Measurements from ENCODE around the gene PHKG2. TPM values are rescaled to one million over a fixed set of nuclear protein-coding genes. Genes with fewer than 3 reads are reported as not detected.
A peak's percentile ranks its signal among the peaks of the same experiment; 100 is the strongest.

Gene PHKG2
- polyA plus RNA-seq, 3 donors: 45.4 to 115 (median 54.2) TPM

- 98% methylated on average over 6 of the region's 9 CpGs for WGBS (ENCODE audit: insufficient coverage)
- Histone ChIP-seq H4K20me1 (ENCODE audit: insufficient read depth, low read length) (no peaks in the 10 kb centered on the region), H3K27ac (ENCODE audit: low read depth in 1 of 2, low read length in 2 of 2) (peak overlapping the region in 1 of 2 donors; percentile 88), H3K4me3 (replicated peaks in 1 of 3; ENCODE audit: low read depth in 2 of 3, low read length in 3 of 3) (no peak overlapping the region), H3K9me3 (replicated peaks in 1 of 2; ENCODE audit: control insufficient read depth in 1 of 2, insufficient read depth in 1 of 2, low read length in 2 of 2) (no peaks in the 10 kb centered on the region), H3K9ac (ENCODE audit: insufficient read depth, low read length, poor library complexity, severe bottlenecking) (no peak overlapping the region), H3K79me2 (ENCODE audit: insufficient read depth, low read length) (peaks cover 29% of the 10 kb centered on the region), H2AFZ (ENCODE audit: insufficient read depth, low read depth, low read length, poor library complexity, severe bottlenecking) (no peak overlapping the region), H3K4me2 (replicated peaks; ENCODE audit: extremely low read depth, low read length, poor library complexity, severe bottlenecking) (no peak overlapping the region), H3K27me3 (ENCODE audit: control insufficient read depth in 2 of 2, insufficient read depth in 2 of 2, low read length in 2 of 2) (no peaks in the 10 kb centered on the region), H3K36me3 (replicated peaks in 1 of 2; ENCODE audit: control insufficient read depth in 1 of 2, insufficient read depth in 2 of 2, low read length in 2 of 2) (peaks cover 37 to 59% of the 10 kb centered on the region in 2 donors), H3K4me1 (ENCODE audit: control insufficient read depth in 1 of 2, insufficient read depth in 2 of 2, low read length in 2 of 2) (peaks cover 23 to 24% of the 10 kb centered on the region in 2 donors)
- H3K27ac Mint-ChIP-seq: peak overlapping the region in 5 of 7 donors; percentile 7 to 82 (median 76)
- no peaks in the 10 kb centered on the region for H3K27me3 Mint-ChIP-seq (ENCODE audit: low read depth in 3 of 3)
- intact Hi-C loops (cut with micrococcal nuclease): loop anchor here (5.0 kb wide), 2 partner anchors 34 to 44 kb away; no protein-coding TSS in a partner anchor
- no peaks in the 10 kb centered on the region for H3K9me3 Mint-ChIP-seq
- no peak for TF ChIP-seq CTCF (IDR thresholded peaks at IDR 0.05)
- H3K4me1 Mint-ChIP-seq: peaks cover 27% of the 10 kb centered on the region
- DNase-seq: peak in 2 of 3 donors; percentile 33 to 42
- H3K4me3 Mint-ChIP-seq: no peak overlapping the region
- peaks cover 45 to 59% of the 10 kb centered on the region in 2 donors for H3K36me3 Mint-ChIP-seq
Observed at GRCh38 chr16:30746638-30747175, 1.5 kb upstream of the PHKG2 start.

- Histone ChIP-seq H3K27ac (ENCODE audit: low read depth in 1 of 2, low read length in 2 of 2) (peak overlapping the region; percentile 69 to 88), H3K79me2 (ENCODE audit: insufficient read depth, low read length) (peaks cover 29% of the 10 kb centered on the region), H3K4me2 (replicated peaks; ENCODE audit: extremely low read depth, low read length, poor library complexity, severe bottlenecking) (peak overlapping the region; percentile 77), H3K9ac (ENCODE audit: insufficient read depth, low read length, poor library complexity, severe bottlenecking) (peak overlapping the region; percentile 73), H3K27me3 (ENCODE audit: control insufficient read depth in 2 of 2, insufficient read depth in 2 of 2, low read length in 2 of 2) (no peaks in the 10 kb centered on the region), H2AFZ (ENCODE audit: insufficient read depth, low read depth, low read length, poor library complexity, severe bottlenecking) (peak overlapping the region; percentile 87), H3K36me3 (replicated peaks in 1 of 2; ENCODE audit: control insufficient read depth in 1 of 2, insufficient read depth in 2 of 2, low read length in 2 of 2) (peaks cover 34 to 58% of the 10 kb centered on the region in 2 donors), H3K4me1 (ENCODE audit: control insufficient read depth in 1 of 2, insufficient read depth in 2 of 2, low read length in 2 of 2) (peaks cover 23 to 24% of the 10 kb centered on the region in 2 donors), H3K9me3 (replicated peaks in 1 of 2; ENCODE audit: control insufficient read depth in 1 of 2, insufficient read depth in 1 of 2, low read length in 2 of 2) (no peaks in the 10 kb centered on the region), H4K20me1 (ENCODE audit: insufficient read depth, low read length) (no peaks in the 10 kb centered on the region), H3K4me3 (replicated peaks in 1 of 3; ENCODE audit: low read depth in 2 of 3, low read length in 3 of 3) (peak overlapping the region in 2 of 3 experiments; percentile 69 to 79)
- intact Hi-C loops (cut with micrococcal nuclease): loop anchor here (5.0 kb wide), 2 partner anchors 35 to 45 kb away; no protein-coding TSS in a partner anchor
- Mint-ChIP-seq H3K4me1 (peaks cover 27% of the 10 kb centered on the region), H3K27me3 (ENCODE audit: low read depth in 3 of 3) (no peaks in the 10 kb centered on the region), H3K27ac (peak overlapping the region; percentile 80 to 95 (median 90)), H3K36me3 (peaks cover 40 to 59% of the 10 kb centered on the region in 2 donors), H3K9me3 (no peaks in the 10 kb centered on the region), H3K4me3 (peak overlapping the region; percentile 89 to 92)
- no peak for TF ChIP-seq CTCF (IDR thresholded peaks at IDR 0.05)
- 82% methylated on average over 2 of the region's 3 CpGs for WGBS (ENCODE audit: insufficient coverage)
- no peak for DNase-seq
Observed at GRCh38 chr16:30747331-30747730, 894 bp upstream of the PHKG2 start.

Data from CD14-positive monocyte (primary cell).